Measurements from ENCODE around the gene RIPOR2. TPM values are rescaled to one million over a fixed set of nuclear protein-coding genes. Genes with fewer than 3 reads are reported as not detected.

RIPOR2 gene
- total and polyA plus RNA-seq, 2 of the 13 experiments (the other 11 are each of a cell fraction or from before 2014, with no cell fraction given), result 0.02 to 0.05 TPM

DNA sequence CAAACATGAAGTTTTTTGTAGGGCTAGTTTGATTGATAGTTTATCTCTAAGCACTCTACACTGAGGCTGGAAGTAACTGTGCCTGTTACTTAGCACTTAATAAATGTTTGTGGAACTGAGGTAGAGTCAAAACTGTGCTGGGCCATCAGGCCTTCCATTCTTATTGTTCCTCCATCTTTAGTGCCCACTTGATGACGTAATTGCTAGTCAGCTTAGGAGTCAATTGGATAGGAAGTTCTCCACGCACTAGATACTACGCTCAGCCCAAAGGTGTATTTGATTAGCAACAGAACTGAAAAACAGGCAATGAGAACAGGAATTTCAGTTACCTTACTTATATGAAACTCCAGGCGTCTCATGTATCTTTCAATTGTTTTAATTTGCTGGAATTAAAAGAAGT, 67.0 kb downstream of the RIPOR2 start:
- ChIA-PET CTCF (ENCODE audit: low intra/inter-chr PET ratio, low total read pairs) (no interaction called here), POLR2A (no interaction called here)
- no TSS peak for BruUV-seq (replicated peaks)
- Histone ChIP-seq H3K36me3 (replicated peaks in 1 of 2; ENCODE audit: control insufficient read depth in 1 of 2, insufficient read depth in 2 of 2, low read length in 2 of 2) (no peaks in the 10 kb centered on the region), H3K4me2 (ENCODE audit: low read depth, low read length) (no peak overlapping the region), H4K20me1 (ENCODE audit: insufficient read depth, low read length) (no peaks in the 10 kb centered on the region), H3K79me2 (ENCODE audit: insufficient read depth, low read length) (no peaks in the 10 kb centered on the region), H3K27ac (ENCODE audit: extremely low read length, insufficient read depth, low read length) (no peak overlapping the region), H3K4me3 (replicated peaks in 1 of 3; ENCODE audit: insufficient read depth in 1 of 3, low read depth in 2 of 3, low read length in 3 of 3) (no peak overlapping the region), H2AFZ (ENCODE audit: low read length) (no peak overlapping the region), H3K9ac (ENCODE audit: insufficient read depth, low read depth, low read length) (no peak overlapping the region), H3K27me3 (ENCODE audit: control insufficient read depth in 1 of 2, insufficient read depth in 2 of 2, low read length in 2 of 2) (no peaks in the 10 kb centered on the region), H3K4me1 (ENCODE audit: insufficient read depth, low read length) (no peaks in the 10 kb centered on the region), H3K9me3 (ENCODE audit: low read length) (no peaks in the 10 kb centered on the region)
- FAIRE-seq, result no peak
- DNase-seq (ENCODE audit: low spot score), result no peak
- WGBS (ENCODE audit: low lambda C conversion rate), result 25% methylated on average over 4 of the region's 4 CpGs
- intact Hi-C loops (cut with micrococcal nuclease; ENCODE audit: unreplicated experiment) (no loop called here), in situ Hi-C loops (cut with HindIII; ENCODE audit: extremely low pct_ligation_motif_present, low pct_unique_long_range_greater_than_20kb) (no loop called here)
- TF ChIP-seq ZBTB3 (CRISPR knock-in tag; IDR thresholded peaks at IDR 0.05; ENCODE audit: borderline replicate concordance, low read depth) (no peak), HCFC1 (IDR thresholded peaks at IDR 0.05; ENCODE audit: low read depth, low read length) (no peak), ZNF451 (CRISPR knock-in tag; IDR thresholded peaks at IDR 0.05) (no peak), E2F2 (CRISPR knock-in tag; IDR thresholded peaks at IDR 0.05; ENCODE audit: borderline replicate concordance) (no peak), CEBPG (CRISPR knock-in tag; IDR thresholded peaks at IDR 0.05) (no peak), ATF7 (IDR thresholded peaks at IDR 0.05) (peak; percentile 96), ATF7 (CRISPR knock-in tag; IDR thresholded peaks at IDR 0.05) (no peak), ATF1 (CRISPR knock-in tag; IDR thresholded peaks at IDR 0.05) (no peak), NCOA1 (CRISPR knock-in tag; IDR thresholded peaks at IDR 0.05) (no peak), IKZF5 (CRISPR knock-in tag; IDR thresholded peaks at IDR 0.05) (no peak), CREB1 (IDR thresholded peaks at IDR 0.05) (peak; percentile 83), CREB1 (CRISPR knock-in tag; IDR thresholded peaks at IDR 0.05) (no peak), ZNF468 (CRISPR knock-in tag; IDR thresholded peaks at IDR 0.05) (no peak), YEATS4 (CRISPR knock-in tag; IDR thresholded peaks at IDR 0.05; ENCODE audit: borderline replicate concordance) (no peak), ZSCAN21 (CRISPR knock-in tag; IDR thresholded peaks at IDR 0.05; ENCODE audit: borderline replicate concordance) (no peak), MEIS2 (CRISPR knock-in tag; IDR thresholded peaks at IDR 0.05) (no peak)
- no peak for ATAC-seq
